Measurements from ENCODE around the gene SETDB2.

SETDB2 gene

GRCh38 chr13:49536144-49536873 is 92.2 kb downstream of the SETDB2 start:
- DNase-seq = no peak

GRCh38 chr13:49538404-49538803 is 94.3 kb downstream of the SETDB2 start:
- DNase-seq = no peak

DNA sequence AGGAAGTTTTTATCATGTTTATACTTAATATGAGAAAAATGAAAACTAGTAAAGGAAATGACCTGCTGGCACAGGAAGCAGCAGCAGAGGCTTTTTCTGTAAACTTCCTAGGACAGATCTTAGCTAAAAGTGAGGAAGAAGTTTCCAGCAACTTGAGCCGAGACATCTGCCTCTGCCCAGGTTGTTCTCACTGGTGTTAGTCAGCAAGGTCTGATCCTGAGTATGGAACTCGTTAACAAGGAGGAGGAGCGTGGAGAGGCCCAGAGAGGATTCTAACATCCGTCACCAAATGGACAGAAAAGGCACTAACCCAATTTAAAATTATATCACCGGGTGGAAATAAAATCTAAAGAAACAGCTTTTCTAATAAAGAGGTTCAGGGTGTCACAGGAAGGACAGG is 95.2 kb downstream of the SETDB2 start:
- peak; percentile 56 for DNase-seq

- DNase-seq = no peak
These were observed 95.7 kb downstream of the SETDB2 start for GRCh38 chr13:49539746-49540145.

DNA sequence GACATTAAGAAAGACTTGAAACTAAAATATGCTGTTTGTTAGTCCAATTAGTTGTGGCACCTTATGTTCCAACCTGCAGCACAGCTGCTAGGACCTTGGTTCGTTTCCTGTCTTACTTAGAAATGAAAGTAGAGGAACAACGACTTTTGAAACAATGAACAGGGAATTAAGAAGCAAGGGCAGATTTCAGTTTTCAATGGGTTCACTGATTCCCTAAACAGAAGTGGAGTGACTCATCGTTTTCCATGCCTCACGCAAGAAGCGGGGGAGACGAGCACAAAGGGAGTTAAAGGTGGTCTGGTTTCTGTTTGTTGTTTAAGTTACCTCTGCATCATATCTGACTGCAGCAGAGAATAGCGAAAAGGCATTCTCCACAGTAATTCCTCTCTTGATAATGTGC is 96.5 kb downstream of the SETDB2 start:
- DNase-seq = peak; percentile 86

GRCh38 chr13:49543656-49544055 is 99.6 kb downstream of the SETDB2 start:
- no peak for DNase-seq
